GM12873 (cell line): Measurements from ENCODE around the gene PIGA.

ENCODE experiments used
- TF ChIP-seq, protein P1 (sequence below): IDR thresholded peaks from 2 replicates; pipeline ENCODE4 v1.5.1; 2012; ENCODE audit warnings: low read depth, mild to moderate bottlenecking, moderate library complexity, low read length, control low read depth; ENCODE audit not compliant: insufficient read depth; ENCODE audit errors: missing control alignments

PIGA gene

DNA sequence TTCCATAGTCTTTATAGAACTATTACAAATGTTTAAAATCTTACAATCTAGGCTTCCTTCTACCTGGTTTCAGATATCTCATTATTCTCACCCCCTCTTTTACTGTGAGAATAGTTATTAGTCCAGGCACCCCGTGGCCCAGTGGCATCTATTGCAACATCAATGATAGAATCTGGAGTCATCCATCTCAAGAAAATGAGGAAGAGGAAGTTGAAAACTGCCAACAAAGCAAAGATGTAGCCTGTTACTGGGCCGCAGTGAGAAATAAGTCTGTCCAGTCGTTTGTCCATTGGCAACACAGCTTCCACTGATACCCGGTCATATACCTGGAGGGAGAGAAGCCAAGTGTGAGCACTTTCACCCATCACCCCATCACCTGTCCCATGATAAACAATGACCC, 13.9 kb downstream of the PIGA start:
- TF ChIP-seq, protein P1, sequence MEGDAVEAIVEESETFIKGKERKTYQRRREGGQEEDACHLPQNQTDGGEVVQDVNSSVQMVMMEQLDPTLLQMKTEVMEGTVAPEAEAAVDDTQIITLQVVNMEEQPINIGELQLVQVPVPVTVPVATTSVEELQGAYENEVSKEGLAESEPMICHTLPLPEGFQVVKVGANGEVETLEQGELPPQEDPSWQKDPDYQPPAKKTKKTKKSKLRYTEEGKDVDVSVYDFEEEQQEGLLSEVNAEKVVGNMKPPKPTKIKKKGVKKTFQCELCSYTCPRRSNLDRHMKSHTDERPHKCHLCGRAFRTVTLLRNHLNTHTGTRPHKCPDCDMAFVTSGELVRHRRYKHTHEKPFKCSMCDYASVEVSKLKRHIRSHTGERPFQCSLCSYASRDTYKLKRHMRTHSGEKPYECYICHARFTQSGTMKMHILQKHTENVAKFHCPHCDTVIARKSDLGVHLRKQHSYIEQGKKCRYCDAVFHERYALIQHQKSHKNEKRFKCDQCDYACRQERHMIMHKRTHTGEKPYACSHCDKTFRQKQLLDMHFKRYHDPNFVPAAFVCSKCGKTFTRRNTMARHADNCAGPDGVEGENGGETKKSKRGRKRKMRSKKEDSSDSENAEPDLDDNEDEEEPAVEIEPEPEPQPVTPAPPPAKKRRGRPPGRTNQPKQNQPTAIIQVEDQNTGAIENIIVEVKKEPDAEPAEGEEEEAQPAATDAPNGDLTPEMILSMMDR, result no peak

- TF ChIP-seq, protein P1, result no peak
Observed at GRCh38 chrX:15320297-15320696, 15.0 kb downstream of the PIGA start.

DNA sequence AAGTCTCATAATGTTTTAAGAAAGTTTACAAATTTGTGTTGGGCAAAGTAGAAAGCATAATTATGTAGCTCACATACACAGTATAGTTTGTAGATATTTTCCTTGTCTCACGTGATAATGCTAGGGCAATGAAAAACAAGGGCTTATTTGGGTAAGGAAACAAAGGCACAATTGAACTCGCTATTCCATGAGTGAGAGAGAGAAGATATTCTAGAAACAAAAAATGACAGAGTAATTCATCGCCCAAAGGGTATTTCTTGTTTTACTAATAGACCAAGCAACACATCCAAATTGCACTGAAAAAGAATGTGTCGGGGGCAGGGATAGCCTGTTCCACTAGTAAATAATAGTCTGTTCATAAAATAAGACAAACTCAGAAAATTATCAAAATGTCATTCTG, 16.2 kb downstream of the PIGA start:
- TF ChIP-seq, protein P1, result no peak

DNA sequence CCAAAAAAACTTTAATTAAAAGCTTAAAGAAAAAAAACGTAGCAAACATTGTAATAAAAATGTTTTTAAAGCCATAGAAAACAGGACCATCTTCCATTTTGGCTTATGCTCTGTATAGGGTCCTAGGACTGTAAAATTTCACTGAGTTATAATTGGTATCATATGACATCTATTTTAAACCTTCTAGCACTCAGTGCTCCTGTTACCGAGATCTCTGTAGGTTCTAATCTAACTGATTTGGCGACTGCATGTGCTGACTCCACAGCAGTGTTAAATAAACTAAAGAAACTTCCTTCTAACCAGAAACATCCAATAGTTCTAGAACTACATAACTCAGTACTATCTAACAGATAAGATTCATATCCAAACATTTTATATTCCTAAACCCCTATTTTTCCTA, 19.8 kb downstream of the PIGA start, which contains the start of gene ASB11:
TSS of gene ASB11 (minus strand) at position 132 of the 400 bp plus-strand sequence. CDS start at position 97, 35 bp downstream.
- TF ChIP-seq, protein P1, result no peak

- TF ChIP-seq, protein P1, result no peak
Observed at GRCh38 chrX:15314472-15314871, 20.9 kb downstream of the PIGA start.

DNA sequence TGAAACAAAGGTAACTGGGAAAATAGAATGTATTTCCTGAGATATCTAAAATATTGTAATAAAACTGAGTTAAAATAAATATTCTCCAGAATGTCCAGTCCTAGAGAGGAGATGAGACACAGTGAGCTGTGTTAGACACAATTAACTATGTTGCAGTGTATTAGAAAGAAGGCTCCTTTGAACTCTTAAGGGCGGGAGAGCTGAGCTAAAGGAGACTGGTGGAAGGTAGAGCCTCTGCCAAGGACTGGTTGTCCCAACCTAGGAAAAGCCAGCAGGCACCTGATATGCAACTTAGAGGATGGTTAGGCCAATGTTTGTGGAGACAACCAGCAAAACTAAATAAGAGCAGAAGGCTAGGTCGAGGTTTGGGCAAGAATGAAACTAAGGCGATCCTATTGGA, 24.2 kb downstream of the PIGA start:
- TF ChIP-seq, protein P1, result no peak

DNA sequence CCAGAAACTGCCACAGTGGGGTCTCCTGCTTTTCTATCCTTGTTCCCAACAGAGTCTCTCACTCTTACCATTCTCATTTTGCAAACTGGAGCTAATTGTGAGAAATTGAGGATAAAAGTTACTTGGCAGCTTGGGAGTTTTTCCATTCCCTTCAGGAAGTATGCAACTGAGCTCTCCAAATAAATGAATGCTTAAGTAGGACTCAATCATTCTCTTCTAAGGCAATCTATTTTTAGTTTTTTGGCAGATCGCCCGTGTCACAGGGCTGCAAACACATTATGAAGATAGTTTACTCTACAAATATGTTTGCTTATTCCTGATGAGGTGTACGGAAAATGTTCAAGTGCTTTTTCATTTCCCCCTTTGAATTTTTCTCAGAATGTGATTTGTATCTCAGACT, 25.2 kb downstream of the PIGA start:
- TF ChIP-seq, protein P1, result no peak
